DND-41 (cell line): ENCODE measurements around the gene AFAP1.

Experiments used
- ATAC-seq: fragments of 200-7000 bp; cut with Tn5 transposase; 3 replicates; pipeline ENCODE4 v1.9.1; 2021; ENCODE audit warnings: low read depth; ENCODE audit not compliant: insufficient read depth
- DNase-seq: peaks from one replicate; pipeline ENCODE4 v3.0.0-alpha.2; 2020
- H2AFZ ChIP-seq: 2 replicates; pipeline ENCODE4 v1.6.0; 2012; ENCODE audit warnings: low read depth, low read length
- H3K27ac ChIP-seq: 2 replicates; pipeline ENCODE4 v1.5.1; 2012; ENCODE audit warnings: low read length, inconsistent platforms
- H3K27me3 ChIP-seq: fragments of 200-600 bp; sonication (generic); 2 replicates; pipeline ENCODE4 v1.6.0; 2012; ENCODE audit warnings: low read length, mild to moderate bottlenecking, inconsistent platforms; ENCODE audit not compliant: insufficient read depth, poor library complexity
- H3K36me3 ChIP-seq: 2 replicates; pipeline ENCODE4 v1.5.1; 2012; ENCODE audit warnings: low read length, inconsistent platforms; ENCODE audit not compliant: insufficient read depth
- H3K4me1 ChIP-seq: 2 replicates; pipeline ENCODE4 v1.5.1; 2012; ENCODE audit warnings: mild to moderate bottlenecking, low read length; ENCODE audit not compliant: insufficient read depth
- H3K4me2 ChIP-seq: 2 replicates; pipeline ENCODE4 v1.6.0; 2012; ENCODE audit warnings: mild to moderate bottlenecking, moderate library complexity, low read length, inconsistent platforms; ENCODE audit not compliant: insufficient read depth
- H3K4me3 ChIP-seq, 2 experiments: fragments of 200-600 bp in 1 of 2; shearing (Covaris generic) in 1 of 2; 2 replicates each; pipeline ENCODE4 v1.5.1; 2012 to 2016; ENCODE audit warnings: inconsistent platforms in 2 of 2, low read length in 2 of 2, mild to moderate bottlenecking in 2 of 2, low read depth in 1 of 2, moderate library complexity in 1 of 2
- H3K79me2 ChIP-seq: 2 replicates; pipeline ENCODE4 v1.6.0; 2012; ENCODE audit warnings: low read length, inconsistent platforms; ENCODE audit not compliant: insufficient read depth
- H3K9ac ChIP-seq: 2 replicates; pipeline ENCODE4 v1.6.0; 2012; ENCODE audit warnings: low read depth, mild to moderate bottlenecking, inconsistent platforms, low read length, moderate library complexity
- H3K9me3 ChIP-seq: 2 replicates; pipeline ENCODE4 v1.5.1; 2012; ENCODE audit warnings: low read length, moderate library complexity, mild to moderate bottlenecking, inconsistent platforms; ENCODE audit not compliant: insufficient read depth, severe bottlenecking
- H4K20me1 ChIP-seq: 2 replicates; pipeline ENCODE4 v1.6.0; 2012; ENCODE audit warnings: low read length; ENCODE audit not compliant: insufficient read depth
- EZH2 ChIP-seq: IDR thresholded peaks from 3 replicates; pipeline ENCODE4 v1.6.1; 2012; ENCODE audit warnings: borderline replicate concordance, low read depth, mild to moderate bottlenecking, moderate library complexity, low read length, inconsistent platforms; ENCODE audit not compliant: severe bottlenecking
- TF ChIP-seq, protein P1 (sequence below): IDR thresholded peaks from 2 replicates; pipeline ENCODE4 v1.5.1; 2012; ENCODE audit warnings: borderline replicate concordance, low read length, moderate library complexity, mild to moderate bottlenecking; ENCODE audit not compliant: poor library complexity, severe bottlenecking; ENCODE audit errors: extremely low read depth

Gene AFAP1

GRCh38 chr4:7867191-7867590 is 72.5 kb downstream of the AFAP1 start:
- Histone ChIP-seq H4K20me1 (no peaks in the 10 kb centered on the region), H3K4me3 (no peak overlapping the region), H3K9me3 (no peaks in the 10 kb centered on the region), H3K27me3 (no peaks in the 10 kb centered on the region), H3K9ac (no peak overlapping the region), H2AFZ (no peak overlapping the region), H3K4me1 (no peaks in the 10 kb centered on the region), H3K27ac (no peak overlapping the region), H3K4me2 (no peak overlapping the region), H3K36me3 (no peaks in the 10 kb centered on the region), H3K79me2 (no peaks in the 10 kb centered on the region)
- TF ChIP-seq, protein P1, sequence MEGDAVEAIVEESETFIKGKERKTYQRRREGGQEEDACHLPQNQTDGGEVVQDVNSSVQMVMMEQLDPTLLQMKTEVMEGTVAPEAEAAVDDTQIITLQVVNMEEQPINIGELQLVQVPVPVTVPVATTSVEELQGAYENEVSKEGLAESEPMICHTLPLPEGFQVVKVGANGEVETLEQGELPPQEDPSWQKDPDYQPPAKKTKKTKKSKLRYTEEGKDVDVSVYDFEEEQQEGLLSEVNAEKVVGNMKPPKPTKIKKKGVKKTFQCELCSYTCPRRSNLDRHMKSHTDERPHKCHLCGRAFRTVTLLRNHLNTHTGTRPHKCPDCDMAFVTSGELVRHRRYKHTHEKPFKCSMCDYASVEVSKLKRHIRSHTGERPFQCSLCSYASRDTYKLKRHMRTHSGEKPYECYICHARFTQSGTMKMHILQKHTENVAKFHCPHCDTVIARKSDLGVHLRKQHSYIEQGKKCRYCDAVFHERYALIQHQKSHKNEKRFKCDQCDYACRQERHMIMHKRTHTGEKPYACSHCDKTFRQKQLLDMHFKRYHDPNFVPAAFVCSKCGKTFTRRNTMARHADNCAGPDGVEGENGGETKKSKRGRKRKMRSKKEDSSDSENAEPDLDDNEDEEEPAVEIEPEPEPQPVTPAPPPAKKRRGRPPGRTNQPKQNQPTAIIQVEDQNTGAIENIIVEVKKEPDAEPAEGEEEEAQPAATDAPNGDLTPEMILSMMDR, result no peak
- no peak for TF ChIP-seq EZH2
- ATAC-seq (no peak), DNase-seq (no peak)

GRCh38 chr4:7865533-7865932 is 74.1 kb downstream of the AFAP1 start:
- Histone ChIP-seq H3K4me2 (no peak overlapping the region), H3K27ac (no peak overlapping the region), H3K9me3 (no peaks in the 10 kb centered on the region), H3K9ac (no peak overlapping the region), H3K4me3 (no peak overlapping the region), H4K20me1 (no peaks in the 10 kb centered on the region), H3K4me1 (no peaks in the 10 kb centered on the region), H3K36me3 (no peaks in the 10 kb centered on the region), H3K79me2 (no peaks in the 10 kb centered on the region), H2AFZ (no peak overlapping the region), H3K27me3 (no peaks in the 10 kb centered on the region)
- no peak for DNase-seq
- TF ChIP-seq EZH2, result no peak
- TF ChIP-seq, protein P1, result no peak
- ATAC-seq, result no peak

DNA sequence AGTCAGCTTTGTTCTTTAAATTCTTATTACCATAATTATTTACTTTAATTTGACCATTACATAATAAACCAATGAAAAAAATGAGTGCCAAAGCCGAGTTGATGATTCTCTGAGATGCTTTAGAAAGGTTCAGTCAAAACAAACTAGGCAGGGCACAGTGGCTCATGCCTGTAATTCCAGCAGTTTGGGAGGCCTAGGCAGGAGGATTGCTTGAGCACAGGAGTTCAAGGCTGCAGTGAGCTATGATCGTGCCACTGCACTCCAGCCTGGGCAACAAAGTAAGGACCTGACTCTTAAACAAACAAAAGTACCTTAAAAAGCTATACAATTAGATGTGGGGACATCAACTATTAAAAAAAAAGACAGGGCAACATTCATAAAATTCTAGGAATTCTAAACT is 75.0 kb downstream of the AFAP1 start:
- H3K27ac ChIP-seq, result no peak overlapping the region
- no peaks in the 10 kb centered on the region for H3K27me3 ChIP-seq
- no peak overlapping the region for H3K9ac ChIP-seq
- H3K79me2 ChIP-seq, result no peaks in the 10 kb centered on the region
- H3K4me3 ChIP-seq, result no peak overlapping the region
- H2AFZ ChIP-seq, result no peak overlapping the region
- ATAC-seq, result no peak
- no peaks in the 10 kb centered on the region for H4K20me1 ChIP-seq
- H3K9me3 ChIP-seq, result no peaks in the 10 kb centered on the region
- TF ChIP-seq, protein P1, result no peak
- no peak for TF ChIP-seq EZH2
- DNase-seq, result no peak
- H3K36me3 ChIP-seq, result no peaks in the 10 kb centered on the region
- H3K4me2 ChIP-seq, result no peak overlapping the region
- H3K4me1 ChIP-seq, result no peaks in the 10 kb centered on the region

DNA sequence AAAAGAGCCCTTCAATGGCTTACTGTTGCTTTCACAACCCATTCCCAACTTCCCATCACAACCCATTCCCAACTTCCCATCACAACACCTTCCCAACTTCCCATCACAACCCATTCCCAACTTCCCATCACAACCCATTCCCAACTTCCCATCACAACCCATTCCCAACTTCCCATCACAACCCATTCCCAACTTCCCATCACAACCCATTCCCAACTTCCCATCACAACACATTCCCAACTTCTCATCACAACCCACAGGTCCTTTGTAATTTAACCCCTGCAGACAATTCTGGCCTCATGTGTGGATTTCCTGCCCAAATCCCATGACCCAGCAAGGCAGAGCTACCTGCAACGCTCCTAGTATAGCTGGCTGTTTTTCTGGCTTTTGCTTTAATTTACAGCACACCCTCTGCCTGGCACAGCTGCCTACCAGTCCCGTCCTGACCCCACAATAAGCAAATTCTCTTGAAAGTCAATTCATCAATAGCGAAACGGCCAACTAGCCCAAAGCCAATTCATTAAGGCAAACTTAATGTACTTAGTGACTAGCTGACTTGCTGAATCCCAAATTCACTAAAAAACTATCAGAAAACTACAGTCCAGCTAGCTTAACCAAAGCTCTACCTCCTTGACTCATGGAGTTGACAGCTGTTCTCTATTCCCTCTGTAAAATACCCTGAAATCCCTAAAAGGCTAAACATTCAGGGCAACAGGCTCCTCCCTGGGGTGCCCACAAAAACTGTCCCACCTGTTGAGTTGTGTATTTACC is 75.6 kb downstream of the AFAP1 start:
- H3K36me3 ChIP-seq, result no peaks in the 10 kb centered on the region
- H3K9me3 ChIP-seq, result no peaks in the 10 kb centered on the region
- no peaks in the 10 kb centered on the region for H3K27me3 ChIP-seq
- no peak for TF ChIP-seq EZH2
- TF ChIP-seq, protein P1, result no peak
- no peaks in the 10 kb centered on the region for H3K4me1 ChIP-seq
- ATAC-seq (no peak), DNase-seq (no peak)
- H3K4me3 ChIP-seq, result no peak overlapping the region
- no peak overlapping the region for H3K9ac ChIP-seq
- no peak overlapping the region for H3K4me2 ChIP-seq
- no peak overlapping the region for H3K27ac ChIP-seq
- no peaks in the 10 kb centered on the region for H4K20me1 ChIP-seq
- no peak overlapping the region for H2AFZ ChIP-seq
- no peaks in the 10 kb centered on the region for H3K79me2 ChIP-seq
